Femur (tissue), 1 donor: ENCODE measurements around the gene SPATS2.
"Not testable (repeated sequence)": the region's sequence is repeated elsewhere in the genome, so short reads cannot be mapped to it uniquely, and the experiment has no call there.

ENCODE experiments used
- DNase-seq: peaks from one replicate; pipeline ENCODE4 v3.0.0-alpha.2; 2017

SPATS2 gene

DNA sequence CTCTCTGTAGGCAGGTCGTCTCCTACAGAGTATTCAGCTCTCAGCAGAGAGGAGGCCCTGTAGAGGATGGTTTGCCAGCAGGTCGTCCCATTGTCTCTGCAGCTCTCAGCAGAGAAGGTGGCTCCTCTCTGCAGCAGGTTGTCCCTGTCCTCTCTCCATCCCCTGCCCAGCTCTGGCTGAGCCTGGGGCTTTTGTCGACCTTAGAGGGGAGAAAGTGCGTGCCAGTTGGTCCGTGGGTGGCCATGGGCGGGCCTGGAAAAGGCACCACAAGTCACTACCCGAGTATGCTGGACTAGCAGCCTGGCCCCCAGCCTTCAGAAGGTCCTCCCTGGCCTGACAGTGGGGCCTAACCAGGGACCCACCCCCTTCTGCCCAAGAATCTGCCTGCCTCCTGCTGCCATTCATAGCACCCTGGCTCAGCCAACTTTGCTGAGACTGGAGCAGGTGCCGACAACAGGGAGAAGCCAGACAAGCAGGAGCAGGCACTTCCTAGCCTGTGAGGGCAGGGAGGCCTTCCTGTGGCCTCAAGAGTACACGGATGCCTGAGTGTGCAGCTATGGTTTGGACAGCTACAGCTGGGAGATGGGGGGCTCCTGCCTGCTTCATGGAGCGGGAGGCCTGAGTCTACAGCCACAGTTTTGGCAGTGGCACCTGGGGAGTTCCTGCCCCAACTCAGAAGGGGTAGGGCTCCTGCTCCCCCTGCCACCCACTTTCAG is 111.8 kb downstream of the SPATS2 start:
- DNase-seq = no peak

DNA sequence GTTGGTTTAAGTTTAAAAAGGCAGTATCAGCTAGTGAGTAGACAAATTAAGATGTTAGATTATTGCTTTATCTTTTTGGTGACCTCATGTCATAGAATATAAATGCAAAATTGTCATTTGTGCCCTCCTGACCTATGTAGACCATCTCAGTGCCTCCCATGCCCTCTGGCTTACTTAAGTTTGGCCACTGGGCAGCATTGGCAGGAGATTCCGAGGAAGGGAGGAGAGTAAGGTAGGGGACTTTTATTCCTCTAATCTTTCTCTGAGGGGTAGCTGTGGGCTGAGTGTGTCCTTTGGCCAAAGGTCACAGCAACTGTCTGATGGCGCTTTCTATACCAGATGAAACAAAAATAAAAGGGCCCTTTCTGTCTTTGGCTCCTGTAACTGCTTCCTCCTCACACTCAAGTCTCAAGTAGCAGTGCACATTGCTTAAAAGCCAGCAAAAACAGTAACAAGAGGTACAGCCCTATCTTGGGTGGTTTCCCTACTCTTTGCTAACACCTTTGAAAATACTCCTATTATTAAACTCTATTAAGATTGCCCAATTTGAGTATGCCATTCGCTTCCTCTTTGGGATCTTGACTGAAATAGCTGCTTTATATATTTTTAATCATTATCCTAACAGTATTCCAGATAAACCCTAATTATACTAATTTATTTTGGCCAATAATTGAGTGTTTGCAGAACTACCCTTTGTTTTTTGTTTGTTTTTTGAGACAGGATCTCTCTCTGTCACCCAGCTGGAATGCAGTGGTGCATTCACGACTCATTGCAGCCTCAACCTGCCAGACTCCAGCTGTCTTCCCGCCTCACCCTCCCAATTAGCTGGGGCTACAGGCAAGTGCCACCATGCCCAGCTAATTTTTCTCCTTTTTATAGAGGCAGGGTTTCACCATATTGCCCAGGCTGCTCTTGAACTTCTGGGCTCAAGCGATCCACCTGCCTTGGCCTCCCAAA is 115.1 kb downstream of the SPATS2 start:
- DNase-seq = no peak

DNA sequence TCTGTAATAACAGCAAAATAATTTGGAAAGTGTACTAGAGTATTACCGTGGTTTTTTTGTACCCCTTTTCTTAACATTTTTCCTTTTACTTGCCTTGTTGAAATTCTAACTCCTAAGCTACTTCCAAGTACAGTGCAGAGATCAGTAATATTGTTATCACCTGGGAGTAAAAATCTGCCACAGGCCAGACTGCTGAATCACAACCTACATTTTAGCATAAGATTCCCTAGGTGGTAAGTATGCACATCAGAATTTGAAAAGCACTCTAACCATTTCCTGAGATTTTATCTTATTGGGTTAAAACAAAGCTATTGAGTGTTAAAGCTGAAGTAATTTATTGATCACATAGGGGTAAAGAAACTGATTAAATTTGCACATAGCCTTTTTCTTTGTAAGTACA is 116.4 kb downstream of the SPATS2 start:
- DNase-seq = no peak

DNA sequence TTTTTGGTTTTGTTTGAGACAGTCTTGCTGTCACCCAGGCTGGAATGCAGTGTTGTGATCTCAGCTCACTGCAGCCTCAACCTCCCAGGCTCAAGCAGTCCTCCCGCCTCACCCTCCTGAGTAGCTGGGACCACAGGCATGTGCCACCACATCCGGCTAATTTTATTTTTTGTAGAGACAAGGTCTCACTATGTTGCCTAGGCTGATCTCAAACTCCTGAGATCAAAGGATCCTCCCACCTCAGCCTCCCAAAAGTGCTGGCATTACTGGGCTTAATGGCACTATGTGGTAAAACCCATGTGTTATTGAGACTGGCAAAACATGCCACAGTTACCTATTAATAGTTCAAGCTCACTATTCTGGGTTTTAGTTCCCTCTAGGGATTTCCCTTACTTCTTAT is 120.3 kb downstream of the SPATS2 start:
- no peak for DNase-seq

DNA sequence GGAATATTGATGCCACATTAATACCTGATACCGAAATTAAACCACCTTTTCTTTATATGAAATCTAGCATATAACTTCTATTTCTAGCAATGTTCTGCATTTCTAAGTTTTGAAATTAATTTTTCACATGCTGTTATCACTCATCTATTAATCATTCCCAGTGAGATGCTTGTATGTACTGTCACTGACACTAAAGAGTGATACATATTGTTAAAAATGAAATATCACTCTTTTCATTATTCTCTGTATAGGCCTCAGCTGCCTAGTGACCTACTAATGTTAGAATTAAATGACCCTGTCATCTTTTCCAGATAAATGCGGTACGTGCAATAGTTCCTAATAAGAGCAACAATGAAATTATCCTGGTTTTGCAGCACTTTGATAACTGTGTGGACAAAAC is 121.9 kb downstream of the SPATS2 start:
- no peak for DNase-seq

DNA sequence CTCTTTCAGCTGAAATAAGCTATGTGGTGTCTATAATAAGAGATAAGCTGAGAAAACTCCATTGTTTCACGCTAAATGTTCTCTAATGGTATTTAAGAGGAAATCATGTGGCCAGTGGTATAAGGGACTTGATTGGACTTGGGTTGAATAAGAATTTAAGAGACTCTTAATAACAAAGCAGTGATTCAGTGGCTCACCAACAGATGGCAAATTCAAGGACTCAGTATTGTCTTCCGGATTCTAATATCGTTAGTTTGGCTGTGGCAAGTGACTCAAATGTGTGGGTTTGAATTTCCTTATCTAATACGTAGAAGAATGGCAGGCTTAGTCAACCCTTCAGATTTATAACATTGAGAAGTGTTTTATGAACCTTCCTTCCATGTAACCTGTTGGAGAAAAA is 122.5 kb downstream of the SPATS2 start:
- no peak for DNase-seq

DNA sequence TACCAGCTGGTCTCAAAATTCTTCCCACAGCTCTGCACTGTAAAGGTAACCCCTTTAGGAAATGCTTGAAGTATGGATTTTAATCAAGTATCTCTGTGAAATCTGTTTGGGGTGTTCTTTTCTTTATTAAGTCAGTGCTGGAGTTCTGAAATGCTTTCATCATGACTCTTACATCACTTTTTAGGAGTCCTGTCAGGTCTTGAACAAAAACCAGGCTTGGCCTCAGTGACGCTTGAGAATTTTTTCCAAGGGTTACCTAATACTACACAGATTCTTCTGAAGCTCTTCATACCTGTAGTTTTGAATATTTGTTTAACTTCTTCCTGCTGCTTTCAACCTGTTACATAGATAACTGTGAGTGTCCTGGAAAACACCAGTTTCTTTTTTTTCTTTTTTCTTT is 124.6 kb downstream of the SPATS2 start:
- DNase-seq = no peak

DNA sequence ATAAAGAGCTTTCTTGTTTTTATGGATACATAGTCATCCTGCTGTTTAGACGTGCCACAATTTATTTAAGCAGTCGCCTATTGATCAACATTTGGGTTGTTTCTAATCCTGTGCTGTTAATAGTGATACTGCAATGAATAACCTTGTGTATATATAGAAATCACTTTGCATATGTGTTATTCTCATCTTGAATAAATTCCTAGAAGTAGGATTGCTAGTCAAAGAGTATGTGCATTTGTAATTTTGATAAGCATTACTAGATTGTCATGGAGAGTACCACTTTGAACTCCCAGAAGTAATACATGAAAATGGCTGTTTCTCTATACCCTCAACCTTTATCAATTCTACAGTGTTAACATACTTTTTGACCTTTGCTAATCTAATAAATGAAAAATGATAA is 126.6 kb downstream of the SPATS2 start:
- DNase-seq = no peak

DNA sequence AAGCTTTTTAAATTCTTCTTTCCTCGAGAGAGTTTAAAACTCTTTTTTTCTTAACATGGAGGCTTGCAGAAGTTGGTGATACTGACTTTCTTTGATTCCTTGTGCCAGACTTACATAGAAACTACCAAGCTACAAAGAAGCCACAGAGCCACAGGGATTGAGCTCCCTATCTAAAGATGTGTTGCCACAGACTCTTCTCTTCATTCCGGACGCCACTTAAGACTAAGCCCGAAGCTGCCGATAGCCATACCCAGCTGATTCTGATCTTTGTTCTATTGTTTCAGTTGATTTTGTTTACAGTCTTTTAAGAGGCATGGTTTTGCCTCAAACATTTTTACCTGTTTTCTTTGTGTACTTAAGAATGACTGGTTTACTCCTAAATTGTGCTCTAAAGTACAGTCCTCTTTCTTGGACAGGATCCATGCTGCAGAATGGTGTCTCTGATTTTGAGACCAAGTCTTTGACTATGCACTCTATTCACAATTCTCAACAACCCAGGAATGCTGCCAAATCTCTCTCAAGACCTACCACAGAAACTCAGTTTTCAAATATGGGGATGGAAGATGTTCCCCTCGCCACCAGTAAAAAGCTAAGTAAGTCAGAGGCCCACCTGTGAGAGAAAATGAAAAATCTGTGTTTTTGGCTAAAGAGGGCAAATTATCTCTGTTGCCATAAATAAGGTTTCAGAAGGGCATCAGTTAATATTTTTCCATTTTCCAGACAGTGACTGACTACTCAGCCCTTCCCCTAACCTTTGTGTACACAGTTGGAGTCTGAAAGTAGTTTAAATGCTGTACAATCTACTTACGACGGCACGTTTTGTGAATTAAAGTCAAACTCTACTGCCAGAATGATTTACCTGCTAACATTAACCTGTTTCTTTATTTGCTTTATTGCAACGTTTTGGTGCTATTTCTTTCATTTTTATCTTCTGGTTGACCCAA is 129.4 kb downstream of the SPATS2 start:
- DNase-seq = no peak

DNA sequence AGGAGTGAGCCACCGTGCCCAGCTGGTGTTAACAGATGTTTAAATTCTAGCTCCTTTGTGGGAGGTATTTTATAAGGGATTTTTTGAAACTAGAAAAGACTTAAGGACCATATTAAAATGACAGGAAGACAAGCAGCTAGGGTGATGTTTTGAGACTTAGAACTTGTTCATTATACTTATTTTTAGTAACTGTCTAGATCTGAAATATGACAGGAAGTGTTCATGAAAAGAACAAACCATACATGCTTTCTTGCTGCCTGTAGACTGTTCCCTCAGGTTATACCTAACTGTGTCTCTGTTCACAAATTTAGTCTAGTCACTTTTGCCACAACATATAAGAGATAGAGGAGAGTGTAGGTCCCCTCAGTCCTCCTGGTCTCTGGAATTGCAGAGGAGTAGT is 134.6 kb downstream of the SPATS2 start:
- DNase-seq = no peak

DNA sequence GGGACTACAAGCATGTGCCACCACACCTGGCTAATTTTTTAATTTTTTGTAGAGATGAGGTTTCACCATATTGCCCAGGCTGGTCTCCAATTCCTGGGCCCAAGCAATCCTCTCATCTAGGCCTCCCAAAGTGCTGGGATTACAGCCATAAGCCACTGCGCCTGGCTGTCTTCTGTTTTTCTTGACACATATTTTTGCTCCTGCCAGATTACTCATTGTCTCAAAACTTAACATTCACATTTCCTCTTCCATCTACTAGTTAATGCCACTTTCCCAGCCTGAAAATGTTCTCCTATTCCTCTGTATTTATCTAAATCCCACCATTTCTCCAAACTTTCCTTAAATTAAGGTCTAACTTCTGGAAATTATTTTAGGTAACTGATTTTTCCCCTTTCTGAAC is 135.3 kb downstream of the SPATS2 start:
- DNase-seq = no peak

DNA sequence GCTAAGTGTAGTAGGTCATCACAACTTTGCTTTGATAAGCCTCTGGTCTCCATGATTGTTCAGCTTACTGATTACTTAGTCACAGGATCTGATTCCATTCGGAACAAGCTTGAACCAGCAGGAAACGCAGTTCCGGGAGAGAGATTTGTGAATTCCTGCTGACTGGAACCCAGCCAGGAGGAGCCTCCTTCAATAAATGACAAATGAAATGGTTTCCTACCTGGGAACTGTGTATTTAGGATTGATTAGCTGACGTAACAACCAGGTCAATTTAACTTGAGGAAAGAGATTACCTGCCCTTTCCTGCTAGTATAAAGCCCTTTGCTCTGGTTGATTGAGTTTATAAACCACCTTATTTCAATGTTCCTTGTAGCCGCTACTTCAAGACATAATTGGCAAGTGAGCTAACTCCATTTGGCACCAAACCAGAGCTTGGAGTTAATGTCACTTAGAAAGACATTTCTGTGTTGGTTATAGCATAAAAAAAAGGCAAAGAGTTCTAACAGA is 136.5 kb downstream of the SPATS2 start:
- DNase-seq = no peak

DNA sequence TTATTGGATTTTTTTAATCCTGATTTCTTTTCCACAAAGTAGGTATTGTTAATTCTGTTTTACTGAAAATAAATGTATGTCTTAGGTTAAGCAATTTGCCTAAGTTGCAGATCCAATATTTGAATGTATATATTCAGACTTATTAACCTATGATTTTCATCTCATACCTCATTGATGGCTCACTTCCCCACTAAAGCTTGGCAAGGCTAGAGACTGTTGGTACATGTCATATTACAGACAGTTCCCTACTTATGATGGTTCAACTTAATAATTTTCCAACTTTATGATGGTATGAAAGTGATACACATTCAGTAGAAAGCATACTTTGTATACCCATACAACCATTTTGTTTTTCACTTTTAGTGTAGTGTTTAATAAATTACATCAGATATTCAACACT is 138.4 kb downstream of the SPATS2 start:
- no peak for DNase-seq

DNA sequence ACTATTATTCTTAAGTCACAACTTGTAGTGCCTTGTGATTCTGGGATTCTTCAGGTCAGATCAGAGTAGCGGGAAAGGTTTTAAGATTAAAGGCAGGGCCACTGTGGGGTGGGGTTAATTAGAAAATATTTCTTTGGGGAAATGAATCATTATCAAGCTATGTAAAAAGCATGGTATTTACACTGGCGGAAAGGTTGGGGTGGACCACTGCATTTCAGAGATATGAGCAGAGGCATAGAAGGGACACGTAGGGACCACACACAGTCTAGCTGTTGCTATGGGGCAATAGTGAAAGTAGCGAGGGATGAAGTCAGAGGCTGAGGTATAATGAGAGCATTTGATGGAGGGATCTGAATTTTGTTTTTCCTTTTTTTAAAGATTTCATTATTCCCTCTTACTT is 139.9 kb downstream of the SPATS2 start:
- DNase-seq = no peak

DNA sequence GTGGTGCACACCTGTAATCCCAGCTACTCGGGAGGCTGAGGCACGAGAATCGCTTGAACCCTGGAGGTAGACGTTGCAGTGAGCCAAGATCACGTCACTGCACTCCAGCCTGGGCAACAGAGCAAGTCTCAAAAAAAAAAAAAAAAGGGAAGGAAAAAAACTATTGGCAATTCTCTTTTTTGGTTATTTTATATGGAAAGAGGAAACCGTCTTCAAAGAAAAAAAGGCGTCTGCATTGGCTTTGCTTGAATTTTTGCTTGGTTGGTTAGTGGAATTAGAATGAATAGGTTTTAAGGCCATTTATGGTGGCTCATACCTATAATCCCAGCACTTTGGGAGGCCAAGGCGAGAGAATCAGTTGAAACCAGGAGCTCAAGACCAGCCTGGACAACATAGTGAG is 142.4 kb downstream of the SPATS2 start:
- not testable (repeated sequence) for DNase-seq

DNA sequence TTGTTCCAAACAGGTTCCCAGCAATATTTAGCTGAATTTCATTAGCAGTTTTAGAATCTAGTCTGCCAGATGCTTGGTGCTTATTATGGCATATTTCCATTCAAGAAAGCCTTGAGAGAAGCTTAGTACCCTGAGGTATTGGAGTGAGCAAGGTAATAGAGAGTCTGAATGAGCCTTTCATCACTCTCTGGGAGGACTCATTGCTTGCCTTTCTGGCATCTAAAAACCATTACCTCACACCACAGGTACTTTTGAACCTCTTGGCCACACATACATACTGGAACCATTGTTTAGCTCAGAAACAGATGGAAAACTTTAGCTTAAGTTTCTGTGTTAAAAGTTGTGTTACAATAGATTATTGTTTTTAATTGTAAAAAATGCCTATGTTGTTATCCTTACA is 144.1 kb downstream of the SPATS2 start:
- DNase-seq = no peak

DNA sequence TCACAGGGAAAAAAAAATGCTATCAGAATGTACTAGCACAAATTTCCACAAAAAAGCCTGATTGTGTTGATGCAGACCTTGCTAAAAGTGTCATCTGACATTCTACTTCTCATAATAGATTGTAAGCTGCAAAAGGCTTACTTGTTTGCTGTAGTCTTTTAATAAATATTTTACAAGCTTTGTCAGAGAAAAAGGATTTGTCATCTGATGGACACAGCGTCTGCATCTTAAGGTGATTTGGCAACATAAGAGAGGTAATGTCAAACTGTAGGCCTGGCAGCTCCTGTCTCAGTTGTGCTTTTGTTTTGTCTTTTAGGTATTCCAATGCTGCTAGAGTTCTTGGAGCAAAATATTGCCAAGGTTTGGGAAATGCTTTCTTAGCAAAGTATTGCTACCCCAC is 145.3 kb downstream of the SPATS2 start:
- no peak for DNase-seq

DNA sequence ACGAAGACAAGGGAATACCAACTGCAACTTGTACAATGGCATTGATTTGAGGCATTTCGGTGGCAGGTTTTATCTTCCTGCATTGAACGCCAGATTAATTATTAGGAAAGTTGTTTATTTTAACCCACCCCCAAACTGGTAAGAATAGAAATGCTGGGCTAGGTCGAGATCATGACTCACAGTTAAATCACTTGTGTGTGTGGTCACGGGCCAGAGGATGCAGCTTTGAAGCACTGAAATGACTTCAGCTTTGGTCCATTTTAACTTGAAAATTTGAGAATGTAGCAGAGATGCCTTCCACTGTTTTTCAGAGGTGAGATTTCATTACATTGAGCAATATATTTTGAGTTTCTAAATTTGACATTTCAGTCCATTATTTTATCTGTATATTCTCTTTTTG is 148.0 kb downstream of the SPATS2 start:
- no peak for DNase-seq

DNA sequence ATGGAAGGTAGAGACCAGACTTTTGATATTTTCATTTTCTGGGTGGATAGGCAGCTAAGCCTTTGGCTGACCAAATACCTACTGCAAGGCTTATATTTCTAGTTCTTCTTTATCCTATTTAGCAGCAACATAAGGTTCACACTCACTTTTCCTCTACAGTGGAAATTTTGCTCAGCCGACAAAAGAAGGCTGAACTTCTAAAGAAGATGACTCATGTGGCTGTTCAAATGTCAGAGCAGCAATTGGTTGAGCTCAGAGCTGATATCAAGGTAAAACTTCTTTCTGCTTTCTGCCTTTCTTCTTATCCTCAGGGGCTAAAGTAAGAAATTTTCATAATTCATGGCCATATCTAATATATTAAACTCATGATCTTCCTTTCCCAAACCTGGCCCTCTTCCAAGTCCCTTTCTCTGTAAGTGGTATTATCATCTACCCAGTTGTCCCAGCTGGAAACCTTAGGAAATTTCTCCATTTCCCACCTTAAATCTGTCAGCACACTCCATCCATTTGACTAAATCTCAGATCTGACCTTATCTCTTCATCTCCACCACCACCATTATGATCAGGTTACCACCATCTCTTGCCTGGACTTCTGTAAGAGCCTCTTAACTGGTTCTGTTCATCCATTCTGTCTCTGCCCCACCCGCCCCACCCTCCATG is 151.8 kb downstream of the SPATS2 start:
- no peak for DNase-seq

DNA sequence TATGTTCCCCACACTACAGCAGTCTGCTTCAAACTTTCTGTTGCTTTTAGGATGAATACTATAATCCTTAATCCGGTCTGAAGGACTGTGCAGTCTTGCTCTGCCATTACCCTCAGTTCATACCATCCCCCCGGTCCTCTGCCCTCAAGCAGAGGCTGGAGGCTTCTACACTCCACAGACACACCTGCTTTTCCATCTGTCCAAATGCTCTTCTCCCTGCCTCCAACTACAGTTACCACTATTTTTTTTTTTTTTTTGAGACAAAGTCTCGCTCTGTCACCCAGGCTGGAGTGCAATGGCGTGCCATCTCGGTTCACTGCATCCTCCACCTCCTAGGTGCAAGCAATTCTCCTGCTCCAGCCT is 152.3 kb downstream of the SPATS2 start:
- DNase-seq = no peak

DNA sequence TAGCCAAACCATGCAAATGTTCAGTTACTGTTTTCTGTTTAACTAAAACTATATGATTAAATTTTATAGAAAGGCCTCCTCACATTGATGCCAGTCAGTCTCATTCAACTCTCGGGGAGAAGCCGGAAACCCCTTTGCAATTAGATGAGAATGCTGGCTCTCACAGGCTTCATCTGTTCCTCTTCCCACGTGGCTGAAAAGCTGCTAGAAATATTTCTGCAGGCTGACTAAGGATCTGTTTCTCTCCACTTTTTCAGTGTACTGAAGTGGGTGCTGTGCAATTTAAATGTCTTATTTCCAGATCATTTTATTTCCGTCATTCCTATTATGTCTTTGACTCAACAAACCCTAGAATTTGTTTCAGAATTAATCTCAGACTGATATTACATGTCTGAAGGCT is 154.1 kb downstream of the SPATS2 start:
- DNase-seq = no peak

DNA sequence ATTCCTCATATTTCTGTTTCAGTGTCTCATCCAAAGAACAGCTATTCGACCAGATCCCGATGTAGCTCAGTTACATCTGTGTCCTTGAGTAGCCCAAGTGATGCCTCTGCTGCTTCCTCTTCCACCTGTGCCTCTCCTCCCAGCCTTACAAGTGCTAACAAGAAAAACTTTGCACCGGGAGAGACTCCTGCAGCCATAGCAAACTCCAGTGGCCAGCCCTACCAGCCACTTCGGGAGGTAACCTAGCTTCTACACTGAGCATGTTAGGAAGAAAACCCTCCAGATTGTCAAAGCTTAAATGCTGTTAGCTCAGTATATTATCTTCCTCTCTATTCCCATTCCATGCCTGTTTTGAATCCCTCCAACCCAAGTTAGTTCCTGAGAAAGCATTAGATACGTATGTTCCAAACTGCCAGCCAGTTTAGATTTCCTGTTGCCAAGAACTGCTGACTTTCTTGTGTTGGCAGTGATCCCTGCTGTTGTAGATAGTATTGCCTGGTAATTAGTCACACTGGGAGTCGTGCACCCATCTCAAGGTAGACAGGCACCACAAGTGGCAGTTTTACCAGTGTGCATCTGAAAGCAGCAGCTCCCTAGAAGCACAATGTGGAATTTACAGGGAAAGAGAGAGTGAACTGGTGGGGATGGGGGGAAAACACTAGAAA is 157.5 kb downstream of the SPATS2 start:
- no peak for DNase-seq
